H9 (cell line): ENCODE measurements around the gene ARHGAP24. TPM values are rescaled to one million over a fixed set of nuclear protein-coding genes. Genes with fewer than 3 reads are reported as not detected.

Experiments used
- DNase-seq: peaks from one replicate; pipeline ENCODE4 v3.0.0-alpha.2; 2017
- H2AFZ ChIP-seq: one replicate; pipeline ENCODE4 v1.6.1; 2013; ENCODE audit warnings: mild to moderate bottlenecking, low read length, control low read depth, moderate library complexity
- H2AK5ac ChIP-seq: 2 replicates; pipeline ENCODE4 v1.6.1; 2013; ENCODE audit warnings: low read length, control low read depth, mixed read lengths; ENCODE audit not compliant: insufficient read length
- H2BK120ac ChIP-seq: one replicate; pipeline ENCODE4 v1.6.1; 2013; ENCODE audit warnings: low read depth, mild to moderate bottlenecking, low read length, control low read depth, inconsistent platforms; ENCODE audit not compliant: poor library complexity, severe bottlenecking
- H2BK12ac ChIP-seq: 2 replicates; pipeline ENCODE4 v1.6.1; 2013; ENCODE audit warnings: low read length, control low read depth, mixed read lengths, low read depth; ENCODE audit not compliant: insufficient read length
- H2BK15ac ChIP-seq: 2 replicates; pipeline ENCODE4 v1.6.1; 2013; ENCODE audit warnings: low read depth, low read length, control low read depth
- H2BK20ac ChIP-seq: one replicate; pipeline ENCODE4 v1.6.1; 2013; ENCODE audit warnings: low read depth, mild to moderate bottlenecking, low read length, control low read depth, inconsistent platforms; ENCODE audit not compliant: poor library complexity, severe bottlenecking
- H2BK5ac ChIP-seq: 2 replicates; pipeline ENCODE4 v1.6.1; 2013; ENCODE audit warnings: low read length, control low read depth, mixed read lengths; ENCODE audit not compliant: insufficient read length
- H3K14ac ChIP-seq: 2 replicates; pipeline ENCODE4 v1.6.1; 2013; ENCODE audit warnings: low read length, control low read depth; ENCODE audit not compliant: insufficient read depth
- H3K18ac ChIP-seq: 2 replicates; pipeline ENCODE4 v1.6.1; 2013; ENCODE audit warnings: low read depth, mild to moderate bottlenecking, mixed read lengths, low read length, control low read depth; ENCODE audit not compliant: insufficient read length
- H3K23ac ChIP-seq: 2 replicates; pipeline ENCODE4 v1.6.1; 2013; ENCODE audit warnings: low read length, control low read depth, mixed read lengths, low read depth; ENCODE audit not compliant: insufficient read length
- H3K23me2 ChIP-seq: 2 replicates; pipeline ENCODE4 v1.6.1; 2013; ENCODE audit warnings: low read depth, mild to moderate bottlenecking, mixed read lengths, low read length, control low read depth; ENCODE audit not compliant: insufficient read length, poor library complexity, severe bottlenecking
- H3K27ac ChIP-seq: 2 replicates; pipeline ENCODE4 v1.5.1; 2013; ENCODE audit warnings: low read length, control low read depth, mixed read lengths, low read depth; ENCODE audit not compliant: insufficient read length
- H3K27me3 ChIP-seq: 2 replicates; pipeline ENCODE4 v1.6.1; 2013; ENCODE audit warnings: low read length, control low read depth, inconsistent platforms; ENCODE audit not compliant: insufficient read depth
- H3K4ac ChIP-seq: 2 replicates; pipeline ENCODE4 v1.6.1; 2013; ENCODE audit warnings: low read depth, mild to moderate bottlenecking, control low read depth, inconsistent platforms, low read length, moderate library complexity
- H3K4me1 ChIP-seq: 2 replicates; pipeline ENCODE4 v1.6.1; 2013; ENCODE audit warnings: low read length, control low read depth, inconsistent platforms; ENCODE audit not compliant: insufficient read depth
- H3K4me2 ChIP-seq: 2 replicates; pipeline ENCODE4 v1.6.1; 2013; ENCODE audit warnings: low read length, control low read depth, mixed read lengths; ENCODE audit not compliant: insufficient read length, insufficient read depth
- H3K56ac ChIP-seq: 2 replicates; pipeline ENCODE4 v1.6.1; 2013; ENCODE audit warnings: low read depth, mild to moderate bottlenecking, mixed read lengths, low read length, control low read depth; ENCODE audit not compliant: insufficient read length
- H3K79me1 ChIP-seq: 2 replicates; pipeline ENCODE4 v1.6.1; 2013; ENCODE audit warnings: low read depth, mild to moderate bottlenecking, moderate library complexity, low read length, control low read depth, inconsistent platforms; ENCODE audit not compliant: insufficient read depth, poor library complexity, severe bottlenecking
- H3K79me2 ChIP-seq: 2 replicates; pipeline ENCODE4 v1.6.1; 2013; ENCODE audit warnings: low read length, control low read depth, inconsistent platforms; ENCODE audit not compliant: insufficient read depth
- H3K9ac ChIP-seq: 2 replicates; pipeline ENCODE4 v1.6.1; 2013; ENCODE audit warnings: low read length, control low read depth, mixed read lengths; ENCODE audit not compliant: insufficient read length; ENCODE audit errors: extremely low read depth
- H3K9me3 ChIP-seq: one replicate; pipeline ENCODE4 v1.6.1; 2013; ENCODE audit warnings: low read depth, low read length, inconsistent platforms; ENCODE audit not compliant: control insufficient read depth
- H3T11ph ChIP-seq: one replicate; pipeline ENCODE4 v1.6.1; 2013; ENCODE audit warnings: mild to moderate bottlenecking, low read length, control low read depth, inconsistent platforms
- H4K20me1 ChIP-seq: one replicate; pipeline ENCODE4 v1.6.1; 2013; ENCODE audit not compliant: control insufficient read depth, insufficient read length, insufficient read depth
- H4K5ac ChIP-seq: 2 replicates; pipeline ENCODE4 v1.6.1; 2013; ENCODE audit warnings: low read depth, mild to moderate bottlenecking, mixed read lengths, low read length, control low read depth; ENCODE audit not compliant: insufficient read length
- H4K8ac ChIP-seq: replicated peaks from 2 replicates; pipeline ENCODE4 v1.6.1; 2013; ENCODE audit warnings: low read length, control low read depth, mixed read lengths, low read depth; ENCODE audit not compliant: insufficient read length
- H4K91ac ChIP-seq: 2 replicates; pipeline ENCODE4 v1.6.1; 2013; ENCODE audit warnings: low read depth, mild to moderate bottlenecking, moderate library complexity, mixed read lengths, low read length, control low read depth; ENCODE audit not compliant: insufficient read length
- H3K27ac Mint-ChIP-seq, 3 experiments: 2 replicates in 2 of 3; 3 replicates in 1 of 3; pipeline ENCODE4 v1.8.0; 2020 to 2021; ENCODE audit warnings: mixed read lengths in 3 of 3, mild to moderate bottlenecking in 1 of 3, moderate library complexity in 1 of 3
- H3K27me3 Mint-ChIP-seq: 2 replicates; pipeline ENCODE4 v1.8.0; 2021; ENCODE audit warnings: low read depth, mild to moderate bottlenecking, moderate library complexity, mixed read lengths
- H3K36me3 Mint-ChIP-seq, 3 experiments: 2 replicates in 2 of 3; 3 replicates in 1 of 3; pipeline ENCODE4 v1.8.0; 2020 to 2021; ENCODE audit warnings: low read depth in 3 of 3, mixed read lengths in 3 of 3; ENCODE audit not compliant: insufficient read depth in 1 of 3
- H3K4me1 Mint-ChIP-seq, 2 experiments: 2 replicates each; pipeline ENCODE4 v1.8.0; 2020; ENCODE audit warnings: mixed read lengths in 2 of 2
- H3K4me3 Mint-ChIP-seq, 2 experiments: 2 replicates in 1 of 2; 3 replicates in 1 of 2; pipeline ENCODE4 v1.8.0; 2020 to 2021; ENCODE audit warnings: mild to moderate bottlenecking in 2 of 2, mixed read lengths in 2 of 2, moderate library complexity in 1 of 2
- H3K9me3 Mint-ChIP-seq, 2 experiments: 2 replicates in 1 of 2; 3 replicates in 1 of 2; pipeline ENCODE4 v1.8.0; 2020; ENCODE audit warnings: mild to moderate bottlenecking in 2 of 2, mixed read lengths in 2 of 2, moderate library complexity in 1 of 2
- WGBS: extraction: QIAGEN DNeasy Blood & Tissue Kit; methylation state at CpG from one replicate; pipeline ENCODE4 v1.1.7; 2013; ENCODE audit warnings: missing lambda C conversion rate, low lambda C conversion rate, mixed read lengths; ENCODE audit not compliant: insufficient read length; ENCODE audit errors: extremely low coverage; 5-methylcytosine and 5-hydroxymethylcytosine counted together
- total RNA-seq: library from RNA; stranded (reverse); gene quantifications from 2 replicates; pipeline ENCODE4 v1.2.1, GENCODE V29; 2021
- TF ChIP-seq, protein P1 (sequence below): fragments of 200-600 bp; sonication (generic); conservative IDR thresholded peaks from 3 replicates; pipeline ENCODE4 v1.8.0; 2021; ENCODE audit warnings: antibody characterized with exemption, mild to moderate bottlenecking

Gene ARHGAP24
- total RNA-seq, 1 experiment from 2014 or later, result 0.37 TPM

- Mint-ChIP-seq H3K27ac (peak overlapping the region in 1 of 3 experiments; percentile 8; a peak in 1 of 7 replicates), H3K9me3 (no peaks in the 10 kb centered on the region), H3K36me3 (no peaks in the 10 kb centered on the region), H3K27me3 (no peaks in the 10 kb centered on the region), H3K4me1 (peaks cover 6 to 7% of the 10 kb centered on the region in 2 experiments; a peak in 2 of 4 replicates), H3K4me3 (no peak overlapping the region)
- no peak overlapping the region for H2BK5ac ChIP-seq
- no peaks in the 10 kb centered on the region for H3K27me3 ChIP-seq
- no peak overlapping the region for H2BK12ac ChIP-seq
- no peak for DNase-seq
- no peaks in the 10 kb centered on the region for H3K79me1 ChIP-seq
- no peak overlapping the region for H3K4ac ChIP-seq
- H3K14ac ChIP-seq, result no peak overlapping the region
- no peak overlapping the region for H2BK20ac ChIP-seq
- H2BK120ac ChIP-seq, result no peak overlapping the region
- no peak overlapping the region for H3K27ac ChIP-seq
- H3K9ac ChIP-seq, result no peak overlapping the region
- H3K4me1 ChIP-seq, result no peaks in the 10 kb centered on the region
- no CpG with 5 or more reads among the region's 1 CpG for WGBS
- no peak overlapping the region for H2AFZ ChIP-seq
- H3K23me2 ChIP-seq, result no peaks in the 10 kb centered on the region
- no peak overlapping the region for H3K4me2 ChIP-seq
- H2BK15ac ChIP-seq, result no peak overlapping the region
- no peaks in the 10 kb centered on the region for H3K79me2 ChIP-seq
- H4K8ac ChIP-seq, result no peak overlapping the region
- H3K9me3 ChIP-seq, result no peaks in the 10 kb centered on the region
- no peaks in the 10 kb centered on the region for H4K20me1 ChIP-seq
- no peak overlapping the region for H4K91ac ChIP-seq
- H2AK5ac ChIP-seq, result no peak overlapping the region
- TF ChIP-seq, protein P1, sequence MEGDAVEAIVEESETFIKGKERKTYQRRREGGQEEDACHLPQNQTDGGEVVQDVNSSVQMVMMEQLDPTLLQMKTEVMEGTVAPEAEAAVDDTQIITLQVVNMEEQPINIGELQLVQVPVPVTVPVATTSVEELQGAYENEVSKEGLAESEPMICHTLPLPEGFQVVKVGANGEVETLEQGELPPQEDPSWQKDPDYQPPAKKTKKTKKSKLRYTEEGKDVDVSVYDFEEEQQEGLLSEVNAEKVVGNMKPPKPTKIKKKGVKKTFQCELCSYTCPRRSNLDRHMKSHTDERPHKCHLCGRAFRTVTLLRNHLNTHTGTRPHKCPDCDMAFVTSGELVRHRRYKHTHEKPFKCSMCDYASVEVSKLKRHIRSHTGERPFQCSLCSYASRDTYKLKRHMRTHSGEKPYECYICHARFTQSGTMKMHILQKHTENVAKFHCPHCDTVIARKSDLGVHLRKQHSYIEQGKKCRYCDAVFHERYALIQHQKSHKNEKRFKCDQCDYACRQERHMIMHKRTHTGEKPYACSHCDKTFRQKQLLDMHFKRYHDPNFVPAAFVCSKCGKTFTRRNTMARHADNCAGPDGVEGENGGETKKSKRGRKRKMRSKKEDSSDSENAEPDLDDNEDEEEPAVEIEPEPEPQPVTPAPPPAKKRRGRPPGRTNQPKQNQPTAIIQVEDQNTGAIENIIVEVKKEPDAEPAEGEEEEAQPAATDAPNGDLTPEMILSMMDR, result no peak
- no peak overlapping the region for H3T11ph ChIP-seq
- no peak overlapping the region for H3K56ac ChIP-seq
- no peak overlapping the region for H3K18ac ChIP-seq
- no peak overlapping the region for H3K23ac ChIP-seq
- no peak overlapping the region for H4K5ac ChIP-seq
These were observed 113.0 kb downstream of the ARHGAP24 start for GRCh38 chr4:85587952-85588351.
